Colon (tissue), 2 donors: ENCODE data around the gene ABHD12B.
"Not testable (repeated sequence)": the region's sequence is repeated elsewhere in the genome, so short reads cannot be mapped to it uniquely, and the experiment has no call there.

Source experiments
- FAIRE-seq: peaks from 2 replicates; lab custom pipeline; 2012; peaks lifted over from hg19 to GRCh38; lab: Jason Lieb, UNC
- donor health status: control.
- donor health status: control.

The ABHD12B gene

GRCh38 chr14:50896421-50896820 lies 24.6 kb downstream of the ABHD12B start:
- not testable (repeated sequence) for FAIRE-seq

- FAIRE-seq: not testable (repeated sequence)
Measured at GRCh38 chr14:50897005-50897404, 25.2 kb downstream of the ABHD12B start.

- FAIRE-seq: no peak
Measured at GRCh38 chr14:50897658-50898175, 25.9 kb downstream of the ABHD12B start.

- FAIRE-seq: no peak
Measured at GRCh38 chr14:50901361-50901760, 29.5 kb downstream of the ABHD12B start.

GRCh38 chr14:50904719-50905118 lies 32.9 kb downstream of the ABHD12B start:
- FAIRE-seq: no peak

GRCh38 chr14:50906326-50907065 lies 34.6 kb downstream of the ABHD12B start:
- FAIRE-seq: no peak

GRCh38 chr14:50910495-50911420 lies 38.9 kb downstream of the ABHD12B start:
- no peak for FAIRE-seq

GRCh38 chr14:50917449-50917848 lies 45.6 kb downstream of the ABHD12B start:
- no peak for FAIRE-seq

- not testable (repeated sequence) for FAIRE-seq
Measured at GRCh38 chr14:50919524-50919923, 47.7 kb downstream of the ABHD12B start.

- no peak for FAIRE-seq
Measured at GRCh38 chr14:50920482-50921230, 48.8 kb downstream of the ABHD12B start.

GRCh38 chr14:50922803-50923202 lies 51.0 kb downstream of the ABHD12B start:
- no peak for FAIRE-seq

GRCh38 chr14:50924236-50924635 lies 52.4 kb downstream of the ABHD12B start:
- no peak for FAIRE-seq

- no peak for FAIRE-seq
Measured at GRCh38 chr14:50924843-50925242, 53.0 kb downstream of the ABHD12B start.

- FAIRE-seq: no peak
Measured at GRCh38 chr14:50926851-50927386, 55.1 kb downstream of the ABHD12B start.

GRCh38 chr14:50928002-50928635 lies 56.3 kb downstream of the ABHD12B start:
- no peak for FAIRE-seq

GRCh38 chr14:50929506-50929905 lies 57.7 kb downstream of the ABHD12B start:
- FAIRE-seq: no peak

- FAIRE-seq: no peak
Measured at GRCh38 chr14:50931559-50931958, 59.7 kb downstream of the ABHD12B start.

- FAIRE-seq: no peak
Measured at GRCh38 chr14:50932156-50932555, 60.3 kb downstream of the ABHD12B start.

GRCh38 chr14:50932592-50933495 lies 61.0 kb downstream of the ABHD12B start:
- no peak for FAIRE-seq
